SK-N-SH (cell line): Measurements from ENCODE around the gene RARRES1. TPM values are rescaled to one million over a fixed set of nuclear protein-coding genes. Genes with fewer than 3 reads are reported as not detected.

Source experiments
- CTCF ChIA-PET: fragments of 300-600, 350-600 bp; formaldehyde crosslinking; extraction: SDS; loops from one replicate; lab custom pipeline; 2021; lab: Yijun Ruan, JAX
- POLR2A ChIA-PET: fragments of 350-600 bp; sonication (Branson Sonifier 250); formaldehyde crosslinking; extraction: SDS; loops from one replicate; lab custom pipeline; 2020; ENCODE audit warnings: antibody characterized with exemption, inconsistent platforms; lab: Yijun Ruan, JAX
- DNase-seq: peaks from one replicate; pipeline ENCODE4 v3.0.0; 2012
- H2AFZ ChIP-seq: fragments of 200-600 bp; sonication (generic); 2 replicates; pipeline ENCODE4 v1.8.1; 2016; ENCODE audit warnings: antibody characterized with exemption, mild to moderate bottlenecking, low read depth
- H3F3A ChIP-seq: fragments of 200-600 bp; sonication (generic); replicated peaks from 2 replicates; pipeline ENCODE3; 2016; ENCODE audit warnings: antibody characterized with exemption, mild to moderate bottlenecking; ENCODE audit not compliant: insufficient read depth
- H3K27ac ChIP-seq, 2 experiments: fragments of 200-500 bp in 1 of 2; fragments of 200-600 bp in 1 of 2; sonication (Bioruptor generic) in 1 of 2; sonication (generic), shearing (Covaris generic) in 1 of 2; 2 replicates each; pipeline versions ENCODE4 v1.5.1 to v1.6.1; 2014 to 2016; ENCODE audit warnings: low read depth in 2 of 2, inconsistent platforms in 1 of 2, low read length in 1 of 2, mild to moderate bottlenecking in 1 of 2, mixed read lengths in 1 of 2
- H3K27me3 ChIP-seq: fragments of 200-600 bp; sonication (generic), shearing (Covaris generic); 2 replicates; pipeline ENCODE4 v1.6.1; 2016; ENCODE audit warnings: mixed run types; ENCODE audit not compliant: insufficient read depth
- H3K36me3 ChIP-seq, 2 experiments: fragments of 200-500 bp in 1 of 2; fragments of 200-600 bp in 1 of 2; sonication (Bioruptor generic) in 1 of 2; sonication (generic) in 1 of 2; replicated peaks in 1 of 2; 2 replicates each; pipeline versions ENCODE3 to v1.5.1; 2014 to 2016; ENCODE audit warnings: low read length in 1 of 2, mild to moderate bottlenecking in 1 of 2; ENCODE audit not compliant: insufficient read depth in 2 of 2, control insufficient read depth in 1 of 2
- H3K4me1 ChIP-seq, 2 experiments: fragments of 200-500 bp in 1 of 2; fragments of 200-600 bp in 1 of 2; sonication (Bioruptor generic) in 1 of 2; sonication (generic), shearing (Covaris generic) in 1 of 2; 2 replicates each; pipeline versions ENCODE4 v1.5.1 to v1.6.1; 2014 to 2016; ENCODE audit warnings: low read depth in 1 of 2, low read length in 1 of 2, mixed run types in 1 of 2; ENCODE audit not compliant: insufficient read depth in 2 of 2, control insufficient read depth in 1 of 2
- H3K4me2 ChIP-seq: fragments of 200-600 bp; sonication (generic), shearing (Covaris generic); 2 replicates; pipeline ENCODE4 v1.6.1; 2017; ENCODE audit warnings: mixed run types
- H3K4me3 ChIP-seq, 2 experiments: fragments of 200-500 bp in 1 of 2; fragments of 200-600 bp in 1 of 2; sonication (Bioruptor generic) in 1 of 2; sonication (generic), shearing (Covaris generic) in 1 of 2; 2 replicates each; pipeline versions ENCODE4 v1.5.1 to v1.8.1; 2014 to 2016; ENCODE audit warnings: low read depth in 2 of 2, inconsistent platforms in 1 of 2, low read length in 1 of 2, mild to moderate bottlenecking in 1 of 2, mixed read lengths in 1 of 2, moderate library complexity in 1 of 2
- H3K79me2 ChIP-seq: fragments of 200-600 bp; sonication (generic); 2 replicates; pipeline ENCODE4 v1.8.1; 2017; ENCODE audit warnings: mild to moderate bottlenecking; ENCODE audit not compliant: insufficient read depth
- H3K9ac ChIP-seq: fragments of 200-600 bp; sonication (generic); 2 replicates; pipeline ENCODE4 v1.6.1; 2017; ENCODE audit warnings: mixed run types
- H3K9me2 ChIP-seq: fragments of 200-600 bp; sonication (generic); 2 replicates; pipeline ENCODE4 v1.6.1; 2017; ENCODE audit warnings: mixed run types
- H3K9me3 ChIP-seq: fragments of 200-600 bp; sonication (generic); 2 replicates; pipeline ENCODE4 v1.6.1; 2017; ENCODE audit warnings: mixed run types, mild to moderate bottlenecking, moderate library complexity
- H4K20me1 ChIP-seq: fragments of 200-600 bp; sonication (generic); 2 replicates; pipeline ENCODE4 v1.6.1; 2017; ENCODE audit warnings: mild to moderate bottlenecking, mixed run types; ENCODE audit not compliant: insufficient read depth
- ELF1 ChIP-seq: IDR thresholded peaks from 2 replicates; pipeline ENCODE4 v1.4.0; 2012
- EP300 ChIP-seq, 2 experiments: IDR thresholded peaks; 2 replicates each; pipeline versions ENCODE4 v1.4.0 to v1.6.1; 2012; ENCODE audit warnings: borderline replicate concordance in 1 of 2, low read depth in 1 of 2, low read length in 1 of 2
- FOXM1 ChIP-seq: IDR thresholded peaks from 2 replicates; pipeline ENCODE4 v1.4.0; 2012; ENCODE audit warnings: low read depth, mild to moderate bottlenecking
- GABPA ChIP-seq: IDR thresholded peaks from 2 replicates; pipeline ENCODE4 v1.4.0; 2012; ENCODE audit warnings: low read depth, mild to moderate bottlenecking
- JUND ChIP-seq: IDR thresholded peaks from 2 replicates; pipeline ENCODE4 v1.4.0; 2012
- MEF2A ChIP-seq: IDR thresholded peaks from 2 replicates; pipeline ENCODE4 v1.4.0; 2012; ENCODE audit warnings: low read depth, borderline replicate concordance
- NFIC ChIP-seq: IDR thresholded peaks from 2 replicates; pipeline ENCODE4 v1.4.0; 2012; ENCODE audit warnings: borderline replicate concordance
- NRF1 ChIP-seq: IDR thresholded peaks from 2 replicates; pipeline ENCODE4 v1.6.1; 2012; ENCODE audit warnings: low read depth, mild to moderate bottlenecking, low read length
- POLR2AphosphoS5 ChIP-seq: IDR thresholded peaks from 2 replicates; pipeline ENCODE4 v1.6.1; 2012; ENCODE audit warnings: low read depth, low read length
- RAD21 ChIP-seq: IDR thresholded peaks from 2 replicates; pipeline ENCODE4 v1.6.1; 2012; ENCODE audit warnings: mild to moderate bottlenecking, low read length
- RCOR1 ChIP-seq: fragments of 150-350 bp; IDR thresholded peaks from 2 replicates; pipeline ENCODE4 v1.6.1; 2017; ENCODE audit warnings: antibody characterized with exemption, low read length
- RFX5 ChIP-seq: IDR thresholded peaks from 2 replicates; pipeline ENCODE4 v1.6.1; 2012; ENCODE audit warnings: mild to moderate bottlenecking, improper control_type of control experiment, low read length
- SIN3A ChIP-seq: IDR thresholded peaks from 2 replicates; pipeline ENCODE4 v1.6.1; 2012; ENCODE audit warnings: low read depth, mild to moderate bottlenecking, low read length, moderate library complexity, borderline replicate concordance
- SMC3 ChIP-seq: IDR thresholded peaks from 2 replicates; pipeline ENCODE4 v1.6.1; 2012; ENCODE audit warnings: low read depth, low read length, improper control_type of control experiment
- TAF1 ChIP-seq: IDR thresholded peaks from 2 replicates; pipeline ENCODE4 v1.6.1; 2012; ENCODE audit warnings: low read depth, mild to moderate bottlenecking, low read length, moderate library complexity, borderline replicate concordance
- TEAD4 ChIP-seq: IDR thresholded peaks from 2 replicates; pipeline ENCODE4 v1.4.0; 2012; ENCODE audit warnings: mild to moderate bottlenecking, borderline replicate concordance; ENCODE audit not compliant: insufficient read depth
- WGBS: methylation state at CpG from one replicate; pipeline ENCODE4 v1.1.6; 2017; ENCODE audit warnings: low lambda C conversion rate; 5-methylcytosine and 5-hydroxymethylcytosine counted together
- polyA plus RNA-seq, 3 experiments: library from polyadenylated mRNA; depleted of rRNA; stranded (reverse); fragments of >200 nt; gene quantifications; 2 replicates each; pipeline ENCODE4 v1.2.3, GENCODE V29; 2012
- TF ChIP-seq, protein P1 (sequence below): IDR thresholded peaks from 2 replicates; pipeline ENCODE4 v1.4.0; 2012; ENCODE audit warnings: low read depth, borderline replicate concordance
- TF ChIP-seq, protein P2 (sequence below): IDR thresholded peaks from 2 replicates; pipeline ENCODE4 v1.4.0; 2012; ENCODE audit warnings: low read depth, borderline replicate concordance

Gene RARRES1
- polyA plus RNA-seq, 1 of the 3 experiments (the other 2 are of a cell fraction): 0.15 TPM

DNA sequence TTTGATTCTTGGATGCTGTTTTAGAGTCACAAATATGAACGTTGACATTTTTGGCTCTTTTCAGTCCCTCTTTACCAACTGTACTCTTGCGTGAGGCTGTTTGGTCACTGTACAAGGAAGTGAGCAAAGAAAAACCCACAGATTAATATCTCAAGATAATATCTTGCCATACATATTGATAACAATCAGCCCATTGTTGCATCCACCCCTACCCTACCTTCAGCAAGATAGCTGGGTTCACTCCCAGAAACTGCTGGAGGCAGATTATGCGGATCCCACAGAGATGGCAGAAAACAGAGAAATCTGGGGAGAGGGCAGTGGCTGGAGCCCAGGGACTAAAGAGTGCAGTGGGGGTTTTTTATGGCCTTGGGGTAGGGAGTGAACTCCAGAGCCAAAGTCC lies 39.7 kb upstream of the RARRES1 start:
- Histone ChIP-seq H3K4me3 (no peak overlapping the region), H3K36me3 (no peaks in the 10 kb centered on the region), H3K9me3 (no peaks in the 10 kb centered on the region), H3K4me1 (peaks cover 4 to 22% of the 10 kb centered on the region in 2 experiments; a peak in 3 of 4 replicates), H3K27me3 (no peaks in the 10 kb centered on the region), H4K20me1 (no peaks in the 10 kb centered on the region), H3F3A (peaks cover 6% of the 10 kb centered on the region), H3K9ac (no peak overlapping the region), H3K27ac (no peak overlapping the region), H3K4me2 (no peak overlapping the region), H2AFZ (no peak overlapping the region), H3K9me2 (no peaks in the 10 kb centered on the region), H3K79me2 (no peaks in the 10 kb centered on the region)
- ChIA-PET POLR2A (no interaction called here), CTCF (interaction anchor here (3.0 kb wide), 1 partner anchor 44 kb away, joined by 12 read pairs; no protein-coding TSS in a partner anchor)
- no peak for DNase-seq
- WGBS: 92% methylated on average over 3 of the region's 3 CpGs
- TF ChIP-seq EP300 (IDR thresholded peaks at IDR 0.05; ENCODE audit: borderline replicate concordance in 1 of 2, low read depth in 1 of 2, low read length in 1 of 2) (no peak), JUND (no peak), RAD21 (no peak), SIN3A (no peak), RCOR1 (no peak), NFIC (no peak)
- TF ChIP-seq, all 33 proteins: peak for 0

DNA sequence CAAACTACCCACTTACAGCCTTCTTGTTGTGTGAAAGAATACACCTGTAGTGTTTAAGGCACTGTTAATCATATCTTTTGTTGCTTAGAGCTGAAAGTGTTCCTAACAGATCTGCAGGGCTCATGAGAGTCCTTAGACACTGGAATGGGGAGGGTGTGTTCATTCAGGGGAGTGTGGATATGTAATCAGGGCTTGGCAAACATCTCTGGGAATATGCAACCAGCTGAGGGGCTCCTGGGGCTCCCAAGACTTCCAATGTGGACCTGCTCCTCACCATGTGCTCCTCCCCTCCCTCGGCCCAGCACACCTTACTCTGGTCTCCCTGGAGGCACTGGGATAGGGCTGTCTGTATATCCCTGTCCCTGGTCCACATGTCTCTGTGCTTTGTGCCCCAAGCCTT lies 39.3 kb upstream of the RARRES1 start:
- TF ChIP-seq ELF1 (no peak), TEAD4 (no peak), FOXM1 (no peak), GABPA (no peak), NRF1 (no peak), JUND (no peak), TAF1 (no peak), NFIC (no peak), SMC3 (no peak), MEF2A (no peak), RFX5 (no peak), POLR2AphosphoS5 (no peak)
- TF ChIP-seq, protein P1, sequence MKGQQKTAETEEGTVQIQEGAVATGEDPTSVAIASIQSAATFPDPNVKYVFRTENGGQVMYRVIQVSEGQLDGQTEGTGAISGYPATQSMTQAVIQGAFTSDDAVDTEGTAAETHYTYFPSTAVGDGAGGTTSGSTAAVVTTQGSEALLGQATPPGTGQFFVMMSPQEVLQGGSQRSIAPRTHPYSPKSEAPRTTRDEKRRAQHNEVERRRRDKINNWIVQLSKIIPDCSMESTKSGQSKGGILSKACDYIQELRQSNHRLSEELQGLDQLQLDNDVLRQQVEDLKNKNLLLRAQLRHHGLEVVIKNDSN: no peak
- TF ChIP-seq, protein P2, sequence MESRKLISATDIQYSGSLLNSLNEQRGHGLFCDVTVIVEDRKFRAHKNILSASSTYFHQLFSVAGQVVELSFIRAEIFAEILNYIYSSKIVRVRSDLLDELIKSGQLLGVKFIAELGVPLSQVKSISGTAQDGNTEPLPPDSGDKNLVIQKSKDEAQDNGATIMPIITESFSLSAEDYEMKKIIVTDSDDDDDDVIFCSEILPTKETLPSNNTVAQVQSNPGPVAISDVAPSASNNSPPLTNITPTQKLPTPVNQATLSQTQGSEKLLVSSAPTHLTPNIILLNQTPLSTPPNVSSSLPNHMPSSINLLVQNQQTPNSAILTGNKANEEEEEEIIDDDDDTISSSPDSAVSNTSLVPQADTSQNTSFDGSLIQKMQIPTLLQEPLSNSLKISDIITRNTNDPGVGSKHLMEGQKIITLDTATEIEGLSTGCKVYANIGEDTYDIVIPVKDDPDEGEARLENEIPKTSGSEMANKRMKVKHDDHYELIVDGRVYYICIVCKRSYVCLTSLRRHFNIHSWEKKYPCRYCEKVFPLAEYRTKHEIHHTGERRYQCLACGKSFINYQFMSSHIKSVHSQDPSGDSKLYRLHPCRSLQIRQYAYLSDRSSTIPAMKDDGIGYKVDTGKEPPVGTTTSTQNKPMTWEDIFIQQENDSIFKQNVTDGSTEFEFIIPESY: no peak
- no peaks in the 10 kb centered on the region for H3K36me3 ChIP-seq
- H3K27me3 ChIP-seq: no peaks in the 10 kb centered on the region
- no peaks in the 10 kb centered on the region for H3K79me2 ChIP-seq
- DNase-seq: no peak
- no peaks in the 10 kb centered on the region for H4K20me1 ChIP-seq
- no peak overlapping the region for H3K4me3 ChIP-seq
- H3K9ac ChIP-seq: no peak overlapping the region
- no peak overlapping the region for H3K27ac ChIP-seq
- H3K4me1 ChIP-seq: peaks cover 4 to 22% of the 10 kb centered on the region in 2 experiments; a peak in 3 of 4 replicates
- no peaks in the 10 kb centered on the region for H3K9me3 ChIP-seq
- 100% methylated on average over 1 of the region's 1 CpG for WGBS
- ChIA-PET POLR2A (no interaction called here), CTCF (interaction anchor here (1.1 to 3.0 kb wide), 2 partner anchors 20 to 44 kb away, joined by 3 to 12 read pairs; no protein-coding TSS in a partner anchor)
- no peaks in the 10 kb centered on the region for H3K9me2 ChIP-seq
- H2AFZ ChIP-seq: no peak overlapping the region
- H3F3A ChIP-seq: peaks cover 6% of the 10 kb centered on the region
- H3K4me2 ChIP-seq: no peak overlapping the region
